Stimulated activated CD4-positive, alpha-beta T cell treated with anti-CD3 and anti-CD28 coated beads, TNF-alpha, amount 100 ng/mL, for 24 hours (primary cell): Measurements from ENCODE around the gene CDHR2.
"Not testable (repeated sequence)": the region's sequence is repeated elsewhere in the genome, so short reads cannot be mapped to it uniquely, and the experiment has no call there.

Experiments
- DNase-seq, 3 experiments: peaks; one replicate each; pipeline ENCODE4 v3.0.0-alpha.2; 2020; ENCODE audit warnings: low read depth in 3 of 3

Gene CDHR2

GRCh38 chr5:176570044-176570443 is 20.9 kb downstream of the CDHR2 start:
- no peak for DNase-seq

GRCh38 chr5:176573564-176574296 is 24.6 kb downstream of the CDHR2 start:
- peak; percentile 63 to 76 (median 67) for DNase-seq

GRCh38 chr5:176574297-176574591 is 25.1 kb downstream of the CDHR2 start:
- DNase-seq = no peak

GRCh38 chr5:176575066-176575465 is 25.9 kb downstream of the CDHR2 start:
- DNase-seq = no peak

GRCh38 chr5:176575488-176576422 is 26.6 kb downstream of the CDHR2 start:
- no peak for DNase-seq

GRCh38 chr5:176577312-176578176 is 28.4 kb downstream of the CDHR2 start:
- no peak for DNase-seq

GRCh38 chr5:176578391-176578808 is 29.3 kb downstream of the CDHR2 start:
- DNase-seq = peak in 1 of 3 experiments; percentile 34

- DNase-seq = no peak
Observed at GRCh38 chr5:176579323-176579722, 30.2 kb downstream of the CDHR2 start.

GRCh38 chr5:176581361-176581760 is 32.2 kb downstream of the CDHR2 start:
- no peak for DNase-seq

GRCh38 chr5:176583076-176583475 is 33.9 kb downstream of the CDHR2 start:
- DNase-seq = no peak

GRCh38 chr5:176587398-176587797 is 38.3 kb downstream of the CDHR2 start:
- no peak for DNase-seq

GRCh38 chr5:176588297-176588696 is 39.2 kb downstream of the CDHR2 start:
- no peak for DNase-seq

- DNase-seq = no peak
Observed at GRCh38 chr5:176589039-176589769, 40.1 kb downstream of the CDHR2 start.

GRCh38 chr5:176590035-176590717 is 41.0 kb downstream of the CDHR2 start:
- DNase-seq = no peak

- not testable (repeated sequence) for DNase-seq
Observed at GRCh38 chr5:176591667-176592066, 42.5 kb downstream of the CDHR2 start.

- no peak for DNase-seq
Observed at GRCh38 chr5:176592573-176592972, 43.4 kb downstream of the CDHR2 start.

- no peak for DNase-seq
Observed at GRCh38 chr5:176593273-176593869, 44.2 kb downstream of the CDHR2 start.

GRCh38 chr5:176594554-176594953 is 45.4 kb downstream of the CDHR2 start:
- no peak for DNase-seq

GRCh38 chr5:176595386-176595943 is 46.3 kb downstream of the CDHR2 start:
- DNase-seq = no peak

- DNase-seq = no peak
Observed at GRCh38 chr5:176596069-176596644, 47.0 kb downstream of the CDHR2 start.
